Articular chondrocyte of knee joint (primary cell): Measurements from ENCODE around the gene FGD5. TPM values are rescaled to one million over a fixed set of nuclear protein-coding genes. Genes with fewer than 3 reads are reported as not detected.

Experiments used
- total RNA-seq: library from RNA; depleted of rRNA; stranded (reverse); fragments of >200 nt; gene quantifications from 2 replicates; pipeline ENCODE4 v1.2.3, GENCODE V29; 2012

Gene FGD5
- 11.7 and 19.5 TPM in 2 replicates for total RNA-seq

GRCh38 chr3:14818804-14819500 lies at the start of gene FGD5:
TSS of gene FGD5 (plus strand) at chr3:14818962. CDS start at chr3:14819072, 110 bp downstream.

GRCh38 chr3:14947100-14947885 lies 128.5 kb downstream of the FGD5 start, which contains the start of gene NR2C2:
TSS of gene NR2C2 (plus strand) at chr3:14947583. CDS start at chr3:15003915, 56,332 bp downstream.

Other genes starting within 250 kb of the FGD5 start
- gene CCDC174, start 167.2 kb upstream of the FGD5 start, total RNA-seq = 17.4 and 22.7 TPM in 2 replicates
- gene C3orf20, start 143.8 kb upstream of the FGD5 start, total RNA-seq = 0.13 and 0.22 TPM in 2 replicates
- 37.1 and 39.7 TPM in 2 replicates for gene NR2C2, start 128.6 kb downstream of the FGD5 start, total RNA-seq
- 9.7 and 14.2 TPM in 2 replicates for gene MRPS25, start 246.4 kb downstream of the FGD5 start, total RNA-seq